SJSA1 (cell line): ENCODE data around the gene PHLDB1. TPM values are rescaled to one million over a fixed set of nuclear protein-coding genes. Genes with fewer than 3 reads are reported as not detected.

Source experiments
- DNase-seq, 2 experiments: peaks; one replicate each; pipeline ENCODE4 v3.0.0-alpha.2; 2015 to 2020; ENCODE audit warnings: low spot score in 2 of 2, low read depth in 1 of 2
- H3K27ac ChIP-seq: fragments of 250-450 bp; sonication (Bioruptor Pico); 2 replicates; pipeline ENCODE4 v1.5.1; 2020; ENCODE audit warnings: mild to moderate bottlenecking, moderate library complexity
- H3K27me3 ChIP-seq: fragments of 250-450 bp; sonication (Bioruptor Pico); replicated peaks from 2 replicates; pipeline ENCODE4 v1.5.1; 2020; ENCODE audit warnings: mild to moderate bottlenecking, moderate library complexity
- H3K36me3 ChIP-seq: fragments of 250-450 bp; sonication (Bioruptor Pico); 2 replicates; pipeline ENCODE4 v1.5.1; 2020; ENCODE audit warnings: mild to moderate bottlenecking
- H3K4me1 ChIP-seq: fragments of 250-450 bp; sonication (Bioruptor Pico); replicated peaks from 2 replicates; pipeline ENCODE4 v1.6.1; 2021; ENCODE audit warnings: mild to moderate bottlenecking
- H3K4me3 ChIP-seq: fragments of 250-450 bp; sonication (Bioruptor Pico); 2 replicates; pipeline ENCODE4 v1.5.1; 2020; ENCODE audit warnings: mild to moderate bottlenecking
- H3K9me3 ChIP-seq: fragments of 250-450 bp; sonication (Bioruptor Pico); replicated peaks from 2 replicates; pipeline ENCODE4 v1.5.1; 2020; ENCODE audit warnings: mild to moderate bottlenecking
- total RNA-seq: library from RNA; depleted of rRNA; stranded (reverse); fragments of >200 nt; shearing (Covaris generic); gene quantifications from 2 replicates; pipeline ENCODE4 v1.2.3, GENCODE V29; 2014

PHLDB1 gene
- total RNA-seq, 1 experiment from 2014 or later = 38.9 TPM

DNA sequence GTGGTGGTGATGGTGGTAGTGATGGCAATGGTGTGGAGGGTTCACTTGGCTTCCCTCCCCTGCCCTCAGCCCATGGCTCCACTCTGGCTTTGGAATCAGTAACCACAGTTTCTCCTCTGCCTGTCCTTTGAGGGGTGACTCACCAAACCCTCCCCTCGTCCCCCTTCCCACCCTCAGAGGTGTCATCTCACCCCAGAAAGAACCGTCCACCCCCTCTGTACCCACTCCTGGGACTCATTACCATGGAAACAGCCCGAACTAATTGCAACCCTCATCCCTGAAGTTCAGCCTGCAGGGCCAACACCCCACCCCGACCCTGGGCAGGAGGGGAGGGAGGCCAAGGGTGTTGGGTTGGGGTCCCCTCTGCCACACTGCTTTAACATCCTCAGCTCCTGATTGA, 26.6 kb downstream of the PHLDB1 start:
- H3K4me3 ChIP-seq = no peak overlapping the region
- H3K9me3 ChIP-seq = no peaks in the 10 kb centered on the region
- peaks cover 58% of the 10 kb centered on the region for H3K36me3 ChIP-seq
- H3K4me1 ChIP-seq = no peaks in the 10 kb centered on the region
- no peaks in the 10 kb centered on the region for H3K27me3 ChIP-seq
- DNase-seq = no peak
- H3K27ac ChIP-seq = no peak overlapping the region

DNA sequence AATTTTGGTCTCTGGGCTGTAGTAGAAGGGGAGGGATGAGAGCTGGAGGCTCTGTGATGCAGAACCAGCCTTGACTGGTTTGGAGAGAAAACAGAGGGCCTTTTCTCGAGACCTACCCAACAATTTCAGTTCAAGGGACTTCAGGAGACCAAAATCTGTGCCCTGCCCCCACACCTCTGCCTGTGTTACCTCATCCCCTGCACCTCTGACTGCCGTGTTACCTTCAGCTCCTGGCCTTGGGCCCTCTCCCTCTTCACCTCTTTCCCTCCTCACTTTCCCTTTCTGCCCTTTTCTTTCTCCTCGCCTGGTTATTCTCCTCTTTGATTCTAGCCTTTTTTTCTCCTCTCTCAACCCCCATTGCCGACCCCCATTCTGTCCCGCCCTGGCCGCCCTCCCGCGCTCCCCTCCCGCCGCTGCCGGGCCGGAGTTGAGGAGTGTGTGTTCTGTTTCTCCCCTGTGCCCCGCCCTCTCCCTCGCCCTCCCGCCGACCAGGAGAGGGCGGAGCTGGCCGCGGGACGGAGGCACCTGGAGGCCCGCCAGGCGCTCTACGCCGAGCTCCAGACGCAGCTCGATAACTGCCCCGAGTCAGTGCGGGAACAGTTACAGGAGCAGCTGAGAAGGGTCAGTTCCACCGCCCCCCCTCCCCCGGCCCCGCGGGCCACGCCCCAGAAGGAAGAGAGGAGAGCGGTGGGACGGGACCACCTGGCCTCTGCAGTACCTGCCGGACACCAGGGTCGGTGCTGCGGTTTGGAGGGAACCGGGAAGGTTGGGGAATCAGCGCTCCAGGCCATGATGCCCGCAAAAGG, 27.2 kb downstream of the PHLDB1 start:
- no peaks in the 10 kb centered on the region for H3K27me3 ChIP-seq
- H3K36me3 ChIP-seq = peaks cover 53% of the 10 kb centered on the region
- H3K27ac ChIP-seq = no peak overlapping the region
- no peaks in the 10 kb centered on the region for H3K9me3 ChIP-seq
- no peak overlapping the region for H3K4me3 ChIP-seq
- DNase-seq = no peak
- H3K4me1 ChIP-seq = no peaks in the 10 kb centered on the region

DNA sequence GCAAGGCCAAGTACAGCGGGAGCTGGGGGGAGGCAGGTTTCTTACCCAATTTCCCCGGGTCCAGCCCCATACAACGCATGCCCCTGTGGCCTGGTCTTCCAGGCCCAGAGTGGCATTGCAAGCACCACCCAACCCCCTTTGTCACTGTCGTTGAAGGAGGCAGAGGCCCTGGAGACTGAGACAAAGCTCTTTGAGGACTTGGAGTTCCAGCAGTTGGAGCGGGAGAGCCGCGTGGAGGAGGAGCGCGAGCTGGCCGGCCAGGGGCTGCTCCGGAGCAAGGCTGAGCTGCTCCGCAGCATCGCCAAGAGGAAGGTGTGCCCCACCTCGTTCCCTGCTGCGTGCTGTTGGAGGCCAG, 27.8 kb downstream of the PHLDB1 start:
- H3K36me3 ChIP-seq = peaks cover 50% of the 10 kb centered on the region
- no peak overlapping the region for H3K27ac ChIP-seq
- no peaks in the 10 kb centered on the region for H3K27me3 ChIP-seq
- no peaks in the 10 kb centered on the region for H3K4me1 ChIP-seq
- DNase-seq = no peak
- no peaks in the 10 kb centered on the region for H3K9me3 ChIP-seq
- no peak overlapping the region for H3K4me3 ChIP-seq

DNA sequence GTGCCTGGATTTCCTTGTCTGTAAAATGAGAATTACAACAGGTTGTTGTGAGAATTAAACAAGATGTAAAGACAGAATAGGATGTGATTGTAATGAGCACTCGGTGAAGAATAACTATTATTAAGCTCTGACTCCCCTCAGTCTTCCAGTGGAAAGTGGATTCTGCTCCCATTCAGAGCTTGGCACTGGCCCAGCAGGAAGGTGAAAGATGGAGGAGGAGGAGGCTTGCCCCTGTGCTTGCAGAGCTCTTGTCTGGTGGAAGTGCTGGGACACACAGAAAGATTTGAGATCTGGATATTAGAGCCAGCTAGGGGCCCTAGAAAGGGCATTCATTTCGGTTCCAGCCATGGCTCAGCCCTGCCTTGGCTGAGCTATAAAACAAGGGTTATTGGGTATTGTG, 28.2 kb downstream of the PHLDB1 start:
- no peaks in the 10 kb centered on the region for H3K9me3 ChIP-seq
- no peak overlapping the region for H3K4me3 ChIP-seq
- no peak overlapping the region for H3K27ac ChIP-seq
- no peaks in the 10 kb centered on the region for H3K4me1 ChIP-seq
- no peak for DNase-seq
- H3K27me3 ChIP-seq = no peaks in the 10 kb centered on the region
- H3K36me3 ChIP-seq = peaks cover 45% of the 10 kb centered on the region

DNA sequence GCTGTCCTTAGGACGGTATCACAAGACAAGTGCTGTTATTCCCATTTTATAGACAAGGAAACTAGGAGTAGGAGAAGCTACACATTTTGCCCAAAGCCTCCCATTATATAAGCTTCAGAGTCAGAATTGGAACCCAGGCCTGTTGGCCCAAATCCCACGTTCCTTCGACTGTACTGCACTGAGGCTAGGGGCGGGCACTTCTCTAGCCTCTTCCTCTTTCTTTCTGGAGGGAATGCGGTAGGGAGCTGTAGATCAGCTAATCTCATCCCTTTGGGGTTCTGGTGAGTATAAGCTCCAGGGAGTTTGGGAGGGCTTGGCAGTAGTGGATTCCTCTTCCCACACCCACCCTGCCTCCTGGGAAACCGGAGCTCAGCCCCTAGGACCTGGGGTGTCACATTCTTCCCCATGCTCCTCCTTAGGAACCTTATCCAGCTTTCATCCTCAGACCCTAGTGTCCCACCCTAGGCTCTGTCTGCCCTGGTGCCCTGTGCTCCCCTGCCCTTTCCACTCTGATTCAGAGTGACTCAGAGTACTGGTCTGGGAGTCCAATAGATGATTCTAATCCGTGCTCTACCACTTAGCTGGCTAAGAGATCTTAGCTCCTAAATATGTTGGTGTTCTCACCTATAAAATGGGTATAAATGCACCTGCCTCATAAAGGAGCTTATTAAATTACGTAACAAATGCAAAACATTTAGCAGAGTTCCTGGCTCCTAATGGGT, 29.3 kb downstream of the PHLDB1 start:
- H3K9me3 ChIP-seq = no peaks in the 10 kb centered on the region
- no peaks in the 10 kb centered on the region for H3K27me3 ChIP-seq
- DNase-seq = no peak
- H3K27ac ChIP-seq = no peak overlapping the region
- H3K36me3 ChIP-seq = peaks cover 42% of the 10 kb centered on the region
- H3K4me3 ChIP-seq = no peak overlapping the region
- no peaks in the 10 kb centered on the region for H3K4me1 ChIP-seq

DNA sequence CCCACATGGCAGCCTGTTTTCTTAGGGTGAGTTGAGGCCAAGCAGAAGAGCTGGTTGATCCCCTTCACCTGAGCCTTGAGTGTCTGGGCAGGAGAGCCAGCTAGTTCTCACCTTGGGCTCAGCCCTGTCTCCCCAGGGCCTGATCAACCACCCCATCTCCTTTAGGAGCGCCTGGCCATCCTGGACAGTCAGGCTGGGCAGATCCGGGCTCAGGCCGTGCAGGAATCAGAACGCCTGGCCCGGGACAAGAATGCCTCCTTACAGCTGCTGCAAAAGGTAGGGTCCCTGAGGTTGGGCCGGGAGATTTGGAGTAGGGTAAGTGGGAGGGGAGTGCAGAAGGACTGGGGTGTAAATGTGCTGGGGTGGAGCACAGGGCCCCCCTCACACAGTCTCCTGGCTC, 31.3 kb downstream of the PHLDB1 start:
- Histone ChIP-seq H3K4me3 (no peak overlapping the region), H3K27me3 (no peaks in the 10 kb centered on the region)

DNA sequence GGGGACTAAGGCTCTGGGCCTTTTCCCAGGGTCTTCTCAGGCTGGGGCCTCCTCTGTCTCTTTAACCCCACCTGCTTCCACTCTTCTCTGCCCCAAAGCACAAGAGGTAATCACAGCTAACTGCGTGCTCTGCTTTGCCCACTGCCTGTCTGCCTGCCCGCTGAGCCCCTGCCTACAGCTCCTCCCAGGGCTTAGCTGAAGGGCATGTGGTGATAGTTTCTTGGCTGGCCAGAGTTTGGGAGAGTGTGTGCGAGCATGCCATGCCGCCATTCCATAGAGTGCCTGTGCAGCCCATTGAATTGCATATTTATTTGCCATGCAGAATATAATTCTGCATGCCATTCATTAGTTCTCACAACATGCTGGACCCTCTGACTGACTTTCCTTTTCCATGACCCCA, 32.5 kb downstream of the PHLDB1 start:
- H3K9me3 ChIP-seq = no peaks in the 10 kb centered on the region
- peaks cover 40% of the 10 kb centered on the region for H3K36me3 ChIP-seq
- no peak for DNase-seq
- H3K4me3 ChIP-seq = no peak overlapping the region
- H3K27me3 ChIP-seq = no peaks in the 10 kb centered on the region
- H3K27ac ChIP-seq = no peak overlapping the region
- H3K4me1 ChIP-seq = no peaks in the 10 kb centered on the region

More for the DNA sequence above, 31.3 kb downstream of the PHLDB1 start:
- Histone ChIP-seq H3K9me3 (no peaks in the 10 kb centered on the region), H3K27ac (no peak overlapping the region), H3K36me3 (peaks cover 33% of the 10 kb centered on the region), H3K4me1 (no peaks in the 10 kb centered on the region)
- no peak for DNase-seq

DNA sequence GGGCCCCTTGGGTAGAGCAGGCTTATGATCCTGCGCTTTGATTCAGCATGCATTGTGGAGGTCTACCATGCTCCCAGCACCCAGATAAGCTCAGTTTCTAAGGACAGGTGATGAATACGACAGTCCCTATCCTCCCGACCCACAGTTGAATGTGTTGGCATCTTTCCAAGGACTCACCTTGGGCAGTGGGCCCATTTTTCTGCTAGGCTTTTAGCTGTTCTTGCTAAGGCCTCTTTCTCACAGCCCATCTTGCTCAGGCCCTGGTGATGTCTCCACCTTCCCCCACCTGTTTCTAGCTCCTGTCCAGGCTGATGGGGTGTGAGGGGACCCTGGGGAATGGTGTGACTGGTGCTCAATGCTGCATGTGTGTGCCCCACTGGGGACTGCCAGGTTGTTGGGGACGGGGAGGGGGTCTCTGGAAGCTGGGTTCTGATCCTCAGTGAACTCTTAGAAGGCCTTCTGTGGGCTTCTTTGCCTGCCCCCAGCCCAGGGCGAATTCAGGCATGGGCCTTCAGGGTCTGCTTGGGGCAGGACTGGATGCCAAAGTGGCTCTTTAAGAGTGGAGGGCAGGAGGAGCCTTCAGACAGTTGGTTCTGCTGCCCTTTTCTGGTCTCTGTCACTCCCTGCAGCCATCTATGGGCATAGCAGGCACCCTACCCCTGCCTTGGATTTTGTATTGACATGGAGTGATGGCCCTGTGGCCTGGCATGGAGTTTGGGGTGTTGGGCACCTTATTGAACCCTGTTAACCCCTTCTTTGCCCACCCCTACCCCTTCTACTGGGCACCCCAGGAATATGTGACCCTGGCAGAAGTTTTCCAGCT, 33.1 kb downstream of the PHLDB1 start:
- no peak for DNase-seq
- Histone ChIP-seq H3K27me3 (no peaks in the 10 kb centered on the region), H3K27ac (no peak overlapping the region), H3K4me3 (no peak overlapping the region), H3K4me1 (no peaks in the 10 kb centered on the region), H3K9me3 (no peaks in the 10 kb centered on the region), H3K36me3 (peaks cover 39% of the 10 kb centered on the region)

DNA sequence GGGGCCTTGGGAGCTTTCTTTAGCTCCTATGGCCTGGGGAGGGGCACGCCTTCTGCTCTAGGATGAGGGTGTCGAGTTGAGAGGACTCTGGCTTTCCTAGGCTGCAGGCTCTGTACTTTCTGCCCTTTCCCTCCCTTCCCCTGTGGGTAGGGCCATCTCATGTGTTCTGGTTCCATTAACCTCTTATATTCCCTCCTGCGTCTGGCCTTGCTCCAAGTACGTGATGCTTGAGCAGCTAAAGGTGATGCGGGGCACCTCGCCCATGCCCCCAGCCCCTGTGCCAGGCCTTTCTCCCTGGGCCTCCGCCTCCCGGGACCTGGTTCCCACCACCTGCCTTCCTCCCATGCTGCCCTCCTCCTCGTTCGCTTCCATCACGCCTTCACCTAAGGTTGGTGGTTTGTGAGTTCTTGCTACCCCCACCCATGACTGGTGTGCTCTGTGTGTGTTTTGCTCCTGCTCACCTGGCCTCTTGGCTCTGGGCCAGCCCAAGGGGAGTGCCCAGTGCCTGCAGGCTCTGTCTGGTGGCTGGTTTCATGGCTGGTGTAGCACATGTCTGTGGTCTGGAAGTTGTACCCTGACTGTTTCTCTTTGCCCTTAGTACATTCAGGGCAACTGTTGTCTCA, 34.1 kb downstream of the PHLDB1 start:
- DNase-seq = no peak
- H3K27ac ChIP-seq = no peak overlapping the region
- no peaks in the 10 kb centered on the region for H3K4me1 ChIP-seq
- no peaks in the 10 kb centered on the region for H3K27me3 ChIP-seq
- peaks cover 36% of the 10 kb centered on the region for H3K36me3 ChIP-seq
- H3K9me3 ChIP-seq = no peaks in the 10 kb centered on the region
- H3K4me3 ChIP-seq = no peak overlapping the region

DNA sequence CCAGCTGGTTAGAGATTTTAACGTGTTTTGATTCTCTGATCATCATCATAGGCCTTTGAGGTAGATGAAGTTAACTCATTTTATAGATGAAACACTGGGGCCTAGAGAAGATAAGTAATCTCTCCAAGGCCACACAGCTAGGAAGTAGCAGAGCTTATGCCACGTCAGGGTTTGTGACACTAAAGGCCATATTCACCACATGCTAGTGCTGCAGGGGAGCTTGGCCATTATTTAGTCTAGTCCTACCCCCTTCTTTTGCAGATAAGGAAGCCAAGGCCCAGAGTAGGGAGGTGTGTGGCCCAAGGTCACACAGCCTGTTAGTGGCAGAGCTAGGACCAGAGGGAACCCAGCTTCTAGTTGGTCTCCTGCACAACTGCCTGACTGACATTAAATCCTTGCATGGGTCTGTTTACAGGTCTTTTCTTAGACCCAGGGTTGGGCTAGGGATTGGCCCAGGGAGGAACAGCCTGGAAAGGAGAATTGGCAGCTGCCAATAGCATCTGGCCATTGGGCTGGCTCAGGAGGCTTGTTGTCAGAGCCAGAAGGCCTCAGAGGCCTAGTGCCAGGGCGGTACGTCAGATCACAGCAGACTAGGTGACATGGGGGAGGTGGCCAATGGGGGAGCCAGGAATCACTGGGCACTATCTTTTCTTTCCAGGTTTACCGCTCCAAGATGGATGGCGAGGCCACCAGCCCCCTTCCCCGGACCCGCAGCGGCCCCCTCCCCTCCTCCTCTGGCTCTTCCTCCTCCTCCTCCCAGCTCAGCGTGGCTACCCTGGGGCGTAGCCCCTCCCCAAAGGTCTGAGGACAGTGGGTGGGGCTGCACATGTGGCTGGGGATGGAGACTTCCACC, 36.0 kb downstream of the PHLDB1 start:
- H3K36me3 ChIP-seq = peaks cover 33% of the 10 kb centered on the region
- no peak for DNase-seq
- H3K4me1 ChIP-seq = no peaks in the 10 kb centered on the region
- no peak overlapping the region for H3K27ac ChIP-seq
- no peak overlapping the region for H3K4me3 ChIP-seq
- no peaks in the 10 kb centered on the region for H3K9me3 ChIP-seq
- H3K27me3 ChIP-seq = no peaks in the 10 kb centered on the region

DNA sequence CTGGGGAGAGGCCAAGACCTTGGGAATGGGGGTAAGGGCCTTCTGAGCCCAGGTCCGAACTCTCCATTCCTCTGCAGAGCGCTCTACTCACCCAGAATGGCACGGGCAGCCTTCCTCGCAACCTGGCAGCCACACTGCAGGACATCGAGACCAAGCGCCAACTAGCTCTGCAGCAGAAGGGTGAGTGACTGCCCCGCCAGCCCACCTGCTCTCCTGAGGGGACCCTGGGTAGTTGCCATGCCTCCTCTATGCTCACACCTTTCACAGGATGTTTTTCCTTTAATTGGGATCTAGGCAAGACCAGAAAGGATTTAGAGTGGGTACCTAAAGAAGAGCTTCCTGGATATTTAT, 36.6 kb downstream of the PHLDB1 start:
- no peak for DNase-seq

DNA sequence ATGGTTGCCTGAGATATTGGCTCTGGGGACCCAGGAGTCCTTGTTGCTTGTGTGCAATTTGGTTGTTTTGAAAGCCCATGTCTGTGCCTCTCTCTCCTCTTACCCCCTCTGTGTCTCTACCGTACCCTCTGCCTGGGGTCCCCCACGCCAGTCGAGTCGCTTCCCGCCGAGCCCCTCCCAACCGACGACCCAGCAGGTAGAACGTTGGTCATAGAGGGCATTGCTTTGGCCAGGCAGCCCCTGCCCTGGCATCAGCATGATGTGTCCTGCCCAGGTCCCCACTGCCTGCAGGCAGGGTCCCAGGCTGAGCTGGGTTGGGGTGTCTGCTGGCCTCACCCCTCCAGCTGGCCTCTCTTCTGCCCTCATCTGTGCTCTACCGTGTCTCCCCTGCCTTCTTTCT, 37.1 kb downstream of the PHLDB1 start:
- peaks cover 33% of the 10 kb centered on the region for H3K36me3 ChIP-seq
- no peaks in the 10 kb centered on the region for H3K9me3 ChIP-seq
- no peak overlapping the region for H3K27ac ChIP-seq
- DNase-seq = no peak
- no peak overlapping the region for H3K4me3 ChIP-seq
- H3K4me1 ChIP-seq = no peaks in the 10 kb centered on the region
- no peaks in the 10 kb centered on the region for H3K27me3 ChIP-seq

More for the DNA sequence above, 36.6 kb downstream of the PHLDB1 start:
- no peak overlapping the region for H3K27ac ChIP-seq
- H3K9me3 ChIP-seq = no peaks in the 10 kb centered on the region
- H3K36me3 ChIP-seq = peaks cover 35% of the 10 kb centered on the region
- H3K4me1 ChIP-seq = no peaks in the 10 kb centered on the region
- no peak overlapping the region for H3K4me3 ChIP-seq
- H3K27me3 ChIP-seq = no peaks in the 10 kb centered on the region
